Panc1 (cell line): ENCODE data around the gene INVS. TPM values are rescaled to one million over a fixed set of nuclear protein-coding genes. Genes with fewer than 3 reads are reported as not detected.

ENCODE experiments used
- ATAC-seq: fragments of 200-7000 bp; cut with Tn5 transposase; 2 replicates; pipeline ENCODE4 v1.9.1; 2020; ENCODE audit warnings: mild to moderate bottlenecking, moderate library complexity
- BruUV-seq: library from RNA; stranded (reverse); fragments of 400-500 nt; replicated peaks from 2 replicates; lab custom pipeline; 2021; lab: Mats Ljungman, UMichigan
- CTCF ChIA-PET: fragments of 300-600 bp; sonication (Branson Sonifier 250); formaldehyde crosslinking; loops from one replicate; lab custom pipeline; 2022; ENCODE audit warnings: antibody characterized with exemption; lab: Charles Lee
- POLR2A ChIA-PET: fragments of 300-600 bp; sonication (Branson Sonifier 250); formaldehyde crosslinking; loops from one replicate; lab custom pipeline; 2022; ENCODE audit warnings: antibody characterized with exemption; lab: Charles Lee
- DNase-seq: peaks from one replicate; pipeline ENCODE4 v3.0.0-alpha.2; 2010; ENCODE audit warnings: low read depth, low spot score
- H3K27ac ChIP-seq: 2 replicates; pipeline ENCODE4 v1.5.1; 2011; ENCODE audit warnings: mild to moderate bottlenecking, low read length, inconsistent platforms
- H3K27me3 ChIP-seq: fragments of 200-500 bp; sonication (Bioruptor generic); 2 replicates; pipeline ENCODE4 v1.6.0; 2014; ENCODE audit warnings: low read length, inconsistent platforms; ENCODE audit not compliant: control insufficient read depth, insufficient read depth
- H3K36me3 ChIP-seq: fragments of 200-500 bp; sonication (Bioruptor generic); 2 replicates; pipeline ENCODE4 v1.5.1; 2014; ENCODE audit warnings: inconsistent platforms, mild to moderate bottlenecking, low read length, moderate library complexity; ENCODE audit not compliant: control insufficient read depth, insufficient read depth
- H3K4me1 ChIP-seq: 2 replicates; pipeline ENCODE4 v1.5.1; 2011; ENCODE audit warnings: inconsistent platforms, mild to moderate bottlenecking, low read length, moderate library complexity; ENCODE audit not compliant: control insufficient read depth, insufficient read depth
- H3K4me3 ChIP-seq, 2 experiments: 2 replicates each; pipeline ENCODE4 v1.5.1; 2011 to 2012; ENCODE audit warnings: low read depth in 2 of 2, low read length in 2 of 2, mild to moderate bottlenecking in 2 of 2, inconsistent platforms in 1 of 2, moderate library complexity in 1 of 2
- H3K9me3 ChIP-seq: fragments of 200-500 bp; sonication (Bioruptor generic); 2 replicates; pipeline ENCODE4 v1.5.1; 2014; ENCODE audit warnings: low read depth, mild to moderate bottlenecking, inconsistent platforms, low read length, moderate library complexity; ENCODE audit not compliant: control insufficient read depth, insufficient read depth
- CTCF ChIP-seq: fragments of 450-650 bp; IDR thresholded peaks from 2 replicates; pipeline ENCODE4 v1.5.1; 2017; ENCODE audit warnings: mild to moderate bottlenecking
- POLR2AphosphoS5 ChIP-seq: IDR thresholded peaks from 2 replicates; pipeline ENCODE4 v1.6.1; 2012; ENCODE audit warnings: mild to moderate bottlenecking, low read depth, low read length, moderate library complexity
- REST ChIP-seq, 2 experiments: IDR thresholded peaks; 2 replicates each; pipeline ENCODE4 v1.6.1; 2011 to 2012; ENCODE audit warnings: low read depth in 2 of 2, control low read depth in 1 of 2, low read length in 1 of 2, mild to moderate bottlenecking in 1 of 2, moderate library complexity in 1 of 2; ENCODE audit not compliant: insufficient read depth in 1 of 2
- SIN3A ChIP-seq: IDR thresholded peaks from 2 replicates; pipeline ENCODE4 v1.6.1; 2012; ENCODE audit warnings: low read depth, mild to moderate bottlenecking, low read length, moderate library complexity, borderline replicate concordance; ENCODE audit not compliant: insufficient read depth
- TCF7L2 ChIP-seq: IDR thresholded peaks from 2 replicates; pipeline ENCODE4 v1.6.1; 2011; ENCODE audit warnings: mild to moderate bottlenecking, low read depth, low read length, inconsistent platforms
- in situ Hi-C: cut with HindIII; loops from 2 replicates; pipeline ENCODE4 v1.10.0; 2016; ENCODE audit warnings: low sequenced_read_pairs, low pct_unique_long_range_greater_than_20kb
- intact Hi-C: fragments of 100-400 bp; cut with micrococcal nuclease; formaldehyde crosslinking; loops from one replicate; pipeline ENCODE4 v1.10.0; 2022; ENCODE audit not compliant: unreplicated experiment
- total RNA-seq: library from RNA; stranded (reverse); gene quantifications from one replicate; pipeline ENCODE4 v1.2.1, GENCODE V29; 2021; ENCODE audit not compliant: unreplicated experiment

Gene INVS
- total RNA-seq, 1 experiment from 2014 or later: 8.2 TPM

GRCh38 chr9:100286257-100286656, 187.2 kb downstream of the INVS start:
- no peaks in the 10 kb centered on the region for H3K27me3 ChIP-seq
- H3K36me3 ChIP-seq: no peaks in the 10 kb centered on the region
- no peak for ATAC-seq
- CTCF ChIA-PET: no interaction called here
- H3K9me3 ChIP-seq: no peaks in the 10 kb centered on the region
- no peak for DNase-seq
- no peaks in the 10 kb centered on the region for H3K4me1 ChIP-seq
- intact Hi-C loops (no loop called here), in situ Hi-C loops (no loop called here)
- H3K4me3 ChIP-seq: no peak overlapping the region
- TF ChIP-seq POLR2AphosphoS5 (no peak), CTCF (no peak), SIN3A (no peak), REST (IDR thresholded peaks at IDR 0.05; ENCODE audit: insufficient read depth in 1 of 2, low read depth in 2 of 2, low read length in 1 of 2) (no peak), TCF7L2 (no peak)
- POLR2A ChIA-PET: no interaction called here
- no peak overlapping the region for H3K27ac ChIP-seq
- BruUV-seq: no TSS peak

- ChIA-PET CTCF (no interaction called here), POLR2A (no interaction called here)
- Histone ChIP-seq H3K36me3 (no peaks in the 10 kb centered on the region), H3K9me3 (no peaks in the 10 kb centered on the region), H3K4me3 (no peak overlapping the region), H3K4me1 (no peaks in the 10 kb centered on the region), H3K27ac (no peak overlapping the region), H3K27me3 (no peaks in the 10 kb centered on the region)
- TF ChIP-seq CTCF: no peak
- no peak for TF ChIP-seq TCF7L2
- TF ChIP-seq SIN3A: no peak
- TF ChIP-seq REST (IDR thresholded peaks at IDR 0.05; ENCODE audit: insufficient read depth in 1 of 2, low read depth in 2 of 2, low read length in 1 of 2): no peak
- no peak for TF ChIP-seq POLR2AphosphoS5
- ATAC-seq: no peak
- BruUV-seq: no TSS peak
- intact Hi-C loops: no loop called here
- no peak for DNase-seq
- in situ Hi-C loops: no loop called here
Measured at GRCh38 chr9:100287186-100287585, 188.1 kb downstream of the INVS start.
